Activated CD4-positive, alpha-beta T cell treated with anti-CD3 and anti-CD28 coated beads for 48 hours (primary cell): ENCODE data around the gene IFNA1.

Experiments used
- DNase-seq: peaks from one replicate; pipeline ENCODE4 v3.0.0-alpha.2; 2020

IFNA1 gene

DNA sequence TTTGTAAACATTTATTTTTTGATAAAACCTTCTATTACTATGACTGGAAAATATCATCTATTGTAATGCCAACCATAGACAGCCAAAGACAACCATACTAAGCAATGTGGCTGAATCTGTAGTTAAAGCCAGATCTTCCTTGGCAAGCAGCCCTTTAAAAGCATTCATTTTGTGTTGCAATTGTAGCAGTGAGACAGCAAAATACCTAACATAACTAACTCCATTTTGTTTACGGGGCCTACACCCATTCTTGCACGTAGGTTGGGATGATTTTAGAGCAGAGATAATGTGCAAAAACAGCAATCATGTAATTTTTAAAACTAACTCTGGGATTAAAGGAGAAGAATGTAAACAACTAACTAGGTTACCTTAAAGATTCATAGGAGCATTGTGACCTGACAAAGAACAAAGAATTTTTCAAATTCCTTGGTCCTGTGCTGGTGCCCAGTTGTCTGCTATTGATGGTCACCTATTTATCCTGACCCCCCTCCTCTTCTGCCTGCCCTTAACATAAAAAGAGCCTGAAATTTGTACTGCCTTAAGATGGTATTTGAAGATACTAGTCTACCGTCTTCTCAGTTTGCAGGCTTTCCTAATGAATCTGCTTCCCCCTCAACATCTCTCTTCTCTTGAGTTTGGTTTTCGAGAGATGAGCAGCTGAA, 10.6 kb downstream of the IFNA1 start:
- DNase-seq: no peak

DNA sequence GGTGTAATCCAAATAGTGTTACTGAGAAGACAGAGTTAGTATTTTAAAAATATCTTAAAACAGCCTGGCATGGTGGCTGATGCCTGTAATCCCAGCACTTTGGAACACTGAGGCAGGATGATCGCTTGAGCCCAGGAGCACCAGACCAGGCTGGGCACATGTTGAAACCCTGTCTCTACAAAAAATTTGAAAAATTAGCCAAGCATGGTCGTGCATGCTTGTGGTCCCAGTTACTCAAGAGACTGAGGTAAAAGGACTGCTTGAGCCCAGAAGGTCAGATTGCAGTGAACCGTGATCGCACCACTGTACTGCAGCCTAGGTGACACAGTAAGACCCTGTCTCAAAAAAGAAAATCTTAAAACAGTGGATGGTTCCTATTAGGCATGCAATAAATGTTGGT, 12.4 kb downstream of the IFNA1 start:
- DNase-seq: no peak

DNA sequence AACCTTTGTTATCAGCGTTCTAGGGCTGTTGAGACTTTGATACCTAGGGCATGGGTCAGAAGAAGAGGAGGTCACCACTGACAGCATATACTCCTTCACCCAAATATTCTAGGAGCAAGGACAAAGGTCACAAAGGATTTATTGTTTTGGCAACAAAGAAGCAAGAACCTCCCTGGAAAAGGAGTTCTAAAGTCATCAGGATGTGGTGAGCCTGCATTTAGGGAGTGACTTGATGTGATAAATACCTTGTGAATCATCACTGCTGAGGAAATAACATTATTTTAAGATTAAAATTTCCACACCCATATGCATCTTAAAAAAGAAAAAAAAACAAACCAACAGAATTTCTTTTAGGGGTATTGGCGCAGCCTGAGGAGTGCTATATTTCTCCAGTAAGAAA, 13.9 kb downstream of the IFNA1 start:
- DNase-seq: no peak

GRCh38 chr9:21455320-21455719, 15.1 kb downstream of the IFNA1 start:
- DNase-seq: peak; percentile 15

GRCh38 chr9:21461377-21461776, 21.1 kb downstream of the IFNA1 start:
- no peak for DNase-seq

DNA sequence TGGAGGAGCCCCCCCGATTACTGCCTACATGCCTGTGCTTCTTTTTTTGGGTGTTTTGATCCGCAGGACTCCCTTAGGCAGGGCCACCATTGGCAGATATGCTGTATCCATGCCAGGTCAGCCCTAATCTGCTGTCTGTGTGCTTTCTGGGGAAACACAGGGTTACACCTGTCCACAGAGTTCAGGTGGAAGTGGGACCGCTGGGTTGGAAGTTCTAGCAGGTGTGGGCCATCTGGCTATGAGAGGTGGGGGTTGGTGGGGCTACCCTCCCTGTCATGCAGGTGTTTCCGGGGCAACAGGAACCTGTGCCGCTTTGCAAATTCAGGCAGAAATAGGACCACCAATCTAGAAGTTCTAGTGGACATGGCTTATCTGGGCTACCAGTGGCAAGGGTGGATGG, 24.9 kb downstream of the IFNA1 start:
- no peak for DNase-seq

- DNase-seq: no peak
Measured at GRCh38 chr9:21465859-21466518, 25.8 kb downstream of the IFNA1 start.

GRCh38 chr9:21470126-21470525, 29.9 kb downstream of the IFNA1 start:
- DNase-seq: no peak

- no peak for DNase-seq
Measured at GRCh38 chr9:21473236-21473635, 33.0 kb downstream of the IFNA1 start.

- no peak for DNase-seq
Measured at GRCh38 chr9:21477466-21477865, 37.2 kb downstream of the IFNA1 start.

- DNase-seq: no peak
Measured at GRCh38 chr9:21479152-21479702, 39.0 kb downstream of the IFNA1 start.

- DNase-seq: no peak
Measured at GRCh38 chr9:21481470-21482056, 41.3 kb downstream of the IFNA1 start.

- no peak for DNase-seq
Measured at GRCh38 chr9:21482213-21482612, 42.0 kb downstream of the IFNA1 start, which contains the start of gene IFNE. Gene IFNE (minus strand): TSS chr9:21482313. CDS start chr9:21481694, 619 bp downstream.
